ENCODE measurements around the gene MCTP1.

Gene MCTP1

GRCh38 chr5:95284572-95285408, at the start of gene MCTP1:
TSS of gene MCTP1 (minus strand) at chr5:95285094.
- DNase-seq, result peak in 1 of 2 donors; percentile 15

- DNase-seq, result no peak
These were observed 47.3 kb upstream of the MCTP1 start for GRCh38 chr5:95332158-95332557.

- DNase-seq, result no peak
These were observed 46.5 kb upstream of the MCTP1 start for GRCh38 chr5:95331358-95331757.

GRCh38 chr5:95327211-95327610, 42.3 kb upstream of the MCTP1 start:
- no peak for DNase-seq

- DNase-seq, result no peak
These were observed 32.8 kb upstream of the MCTP1 start for GRCh38 chr5:95317687-95318086.

GRCh38 chr5:95317085-95317484, 32.2 kb upstream of the MCTP1 start:
- no peak for DNase-seq

GRCh38 chr5:95304711-95305110, 19.8 kb upstream of the MCTP1 start:
- DNase-seq, result no peak

- no peak for DNase-seq
These were observed 13.8 kb upstream of the MCTP1 start for GRCh38 chr5:95298651-95299050.

- DNase-seq, result no peak
These were observed 11.4 kb upstream of the MCTP1 start for GRCh38 chr5:95296291-95296690.

- DNase-seq, result no peak
These were observed 488 bp upstream of the MCTP1 start for GRCh38 chr5:95285409-95285755.

GRCh38 chr5:95283761-95284571, 928 bp downstream of the MCTP1 start:
- peak in 1 of 2 donors; percentile 45 for DNase-seq

- DNase-seq, result no peak
These were observed 1.8 kb downstream of the MCTP1 start for GRCh38 chr5:95283022-95283615.

GRCh38 chr5:95281226-95281625, 3.7 kb downstream of the MCTP1 start:
- no peak for DNase-seq

- no peak for DNase-seq
These were observed 4.3 kb downstream of the MCTP1 start for GRCh38 chr5:95280401-95281095.

- no peak for DNase-seq
These were observed 10.9 kb downstream of the MCTP1 start for GRCh38 chr5:95274011-95274410.

- DNase-seq, result no peak
These were observed 12.5 kb downstream of the MCTP1 start for GRCh38 chr5:95272316-95272929.

GRCh38 chr5:95262933-95263660, 21.8 kb downstream of the MCTP1 start:
- no peak for DNase-seq

GRCh38 chr5:95261437-95262175, 23.3 kb downstream of the MCTP1 start:
- DNase-seq, result no peak

GRCh38 chr5:95256991-95257390, 27.9 kb downstream of the MCTP1 start:
- no peak for DNase-seq

- DNase-seq, result no peak
These were observed 28.4 kb downstream of the MCTP1 start for GRCh38 chr5:95256446-95256845.

- DNase-seq, result no peak
These were observed 32.1 kb downstream of the MCTP1 start for GRCh38 chr5:95252801-95253200.

Measured in stimulated activated CD4-positive, alpha-beta T cell treated with anti-CD3 and anti-CD28 coated beads, Interleukin-2, amount 100 ng/mL, for 24 hours (primary cell).